PC-3 (cell line): ENCODE results near the gene CCNQ. TPM values are rescaled to one million over a fixed set of nuclear protein-coding genes. Genes with fewer than 3 reads are reported as not detected.

Experiments used
- ATAC-seq: fragments of 200-7000 bp; cut with Tn5 transposase; 2 replicates; pipeline ENCODE4 v1.9.1; 2020; ENCODE audit warnings: mild to moderate bottlenecking, moderate library complexity
- BruUV-seq: library from RNA; stranded (reverse); fragments of 400-500 nt; replicated peaks from 2 replicates; lab custom pipeline; 2021; lab: Mats Ljungman, UMichigan
- CTCF ChIA-PET: fragments of 300-600 bp; sonication (Branson Sonifier 250); formaldehyde crosslinking; loops from one replicate; lab custom pipeline; 2022; ENCODE audit warnings: antibody characterized with exemption; lab: Charles Lee
- POLR2A ChIA-PET: fragments of 300-600 bp; sonication (Branson Sonifier 250); formaldehyde crosslinking; loops from one replicate; lab custom pipeline; 2022; ENCODE audit warnings: antibody characterized with exemption; ENCODE audit not compliant: unreplicated experiment; lab: Charles Lee
- DNase-seq: peaks from one replicate; pipeline ENCODE4 v3.0.0-alpha.2; 2015
- H2AFZ ChIP-seq: fragments of 300-600 bp; sonication (generic); 2 replicates; pipeline ENCODE4 v1.6.0; 2016; ENCODE audit warnings: antibody characterized with exemption, low read length
- H3F3A ChIP-seq: fragments of 300-600 bp; sonication (generic); one replicate; pipeline ENCODE4 v1.6.0; 2017; ENCODE audit warnings: antibody characterized with exemption, low read length, control low read depth, mild to moderate bottlenecking; ENCODE audit not compliant: unreplicated experiment
- H3K27ac ChIP-seq: fragments of 300-600 bp; sonication (generic); 2 replicates; pipeline ENCODE4 v1.5.1; 2016; ENCODE audit warnings: mild to moderate bottlenecking, low read length
- H3K27me3 ChIP-seq: fragments of 300-600 bp; sonication (generic); 2 replicates; pipeline ENCODE4 v1.6.1; 2016; ENCODE audit warnings: low read length, mixed read lengths
- H3K36me3 ChIP-seq: fragments of 300-600 bp; sonication (generic); 2 replicates; pipeline ENCODE4 v1.6.1; 2016; ENCODE audit warnings: low read depth, mixed run types, low read length, mixed read lengths
- H3K4me1 ChIP-seq: fragments of 300-600 bp; sonication (generic); 2 replicates; pipeline ENCODE4 v1.5.1; 2016; ENCODE audit warnings: low read length; ENCODE audit not compliant: insufficient read depth
- H3K4me2 ChIP-seq: fragments of 300-600 bp; sonication (generic); 2 replicates; pipeline ENCODE4 v1.6.0; 2016; ENCODE audit warnings: low read length
- H3K4me3 ChIP-seq: fragments of 300-600 bp; sonication (generic); 2 replicates; pipeline ENCODE4 v1.5.1; 2016; ENCODE audit warnings: mild to moderate bottlenecking, low read length, mixed read lengths
- H3K79me2 ChIP-seq: fragments of 300-600 bp; sonication (generic); 2 replicates; pipeline ENCODE4 v1.6.1; 2017; ENCODE audit warnings: low read length, mixed read lengths
- H3K9ac ChIP-seq: fragments of 300-600 bp; sonication (generic); 2 replicates; pipeline ENCODE4 v1.6.0; 2016; ENCODE audit warnings: mild to moderate bottlenecking, low read length
- H3K9me2 ChIP-seq: fragments of 300-600 bp; sonication (generic); replicated peaks from 2 replicates; pipeline ENCODE4 v1.6.1; 2016; ENCODE audit warnings: mixed run types, low read length, mixed read lengths
- H3K9me3 ChIP-seq: fragments of 300-600 bp; sonication (generic); 2 replicates; pipeline ENCODE4 v1.6.1; 2016; ENCODE audit warnings: low read length, mixed read lengths
- H4K20me1 ChIP-seq: fragments of 300-600 bp; sonication (generic); 2 replicates; pipeline ENCODE4 v1.6.1; 2016; ENCODE audit warnings: low read length, mixed read lengths
- EZH2 ChIP-seq: fragments of 300-600 bp; sonication (generic); IDR thresholded peaks from one replicate; pipeline ENCODE4 v1.6.1; 2017; ENCODE audit warnings: antibody characterized with exemption, mild to moderate bottlenecking, low read length; ENCODE audit not compliant: unreplicated experiment
- EZH2phosphoT487 ChIP-seq: fragments of 300-600 bp; sonication (generic); IDR thresholded peaks from 2 replicates; pipeline ENCODE4 v1.6.1; 2018; ENCODE audit warnings: mild to moderate bottlenecking, antibody characterized with exemption, low read length, borderline replicate concordance
- intact Hi-C: fragments of 100-400 bp; cut with micrococcal nuclease; formaldehyde crosslinking; loops from 2 replicates; pipeline ENCODE4 v1.9.0; 2023
- total RNA-seq: library from RNA; depleted of rRNA; stranded (reverse); fragments of >200 nt; gene quantifications from 2 replicates; pipeline ENCODE4 v1.2.3, GENCODE V29; 2014
- TF ChIP-seq, protein P1 (sequence below): fragments of 300-600 bp; sonication (generic); conservative IDR thresholded peaks from 2 replicates; pipeline ENCODE4 v1.5.1; 2017; ENCODE audit warnings: antibody characterized with exemption, low read depth, mild to moderate bottlenecking, low read length

The CCNQ gene
- total RNA-seq, 1 experiment from 2014 or later, result 110 TPM

DNA sequence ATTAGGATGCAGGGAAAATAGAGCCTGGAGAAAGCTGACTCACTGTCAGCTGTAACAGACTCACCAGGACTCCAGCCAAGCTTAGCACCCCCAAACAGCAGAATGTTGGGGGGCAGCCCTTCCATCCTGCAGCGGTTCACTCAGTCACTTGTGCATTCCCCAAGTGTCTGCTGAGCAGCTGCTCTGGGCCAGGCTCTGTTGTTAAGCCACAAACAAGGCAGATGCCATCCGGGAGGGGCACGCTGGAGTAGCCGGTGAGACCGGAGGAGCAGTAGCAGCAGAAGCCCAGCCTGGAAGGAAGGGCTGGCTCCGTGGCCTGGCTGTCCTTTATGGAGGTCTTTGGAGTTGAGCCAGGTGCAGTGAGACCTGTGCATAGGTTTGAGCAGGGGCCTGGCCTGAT, 22.0 kb downstream of the CCNQ start:
- Histone ChIP-seq H3K4me3 (no peak overlapping the region), H3K9ac (no peak overlapping the region), H3F3A (no peaks in the 10 kb centered on the region), H3K9me3 (no peaks in the 10 kb centered on the region), H4K20me1 (no peaks in the 10 kb centered on the region), H3K27me3 (no peaks in the 10 kb centered on the region), H3K79me2 (no peaks in the 10 kb centered on the region), H3K4me1 (no peaks in the 10 kb centered on the region), H3K36me3 (no peaks in the 10 kb centered on the region), H3K9me2 (no peaks in the 10 kb centered on the region), H2AFZ (no peak overlapping the region), H3K4me2 (no peak overlapping the region), H3K27ac (no peak overlapping the region)
- no peak for TF ChIP-seq EZH2
- no peak for TF ChIP-seq EZH2phosphoT487
- TF ChIP-seq, protein P1, sequence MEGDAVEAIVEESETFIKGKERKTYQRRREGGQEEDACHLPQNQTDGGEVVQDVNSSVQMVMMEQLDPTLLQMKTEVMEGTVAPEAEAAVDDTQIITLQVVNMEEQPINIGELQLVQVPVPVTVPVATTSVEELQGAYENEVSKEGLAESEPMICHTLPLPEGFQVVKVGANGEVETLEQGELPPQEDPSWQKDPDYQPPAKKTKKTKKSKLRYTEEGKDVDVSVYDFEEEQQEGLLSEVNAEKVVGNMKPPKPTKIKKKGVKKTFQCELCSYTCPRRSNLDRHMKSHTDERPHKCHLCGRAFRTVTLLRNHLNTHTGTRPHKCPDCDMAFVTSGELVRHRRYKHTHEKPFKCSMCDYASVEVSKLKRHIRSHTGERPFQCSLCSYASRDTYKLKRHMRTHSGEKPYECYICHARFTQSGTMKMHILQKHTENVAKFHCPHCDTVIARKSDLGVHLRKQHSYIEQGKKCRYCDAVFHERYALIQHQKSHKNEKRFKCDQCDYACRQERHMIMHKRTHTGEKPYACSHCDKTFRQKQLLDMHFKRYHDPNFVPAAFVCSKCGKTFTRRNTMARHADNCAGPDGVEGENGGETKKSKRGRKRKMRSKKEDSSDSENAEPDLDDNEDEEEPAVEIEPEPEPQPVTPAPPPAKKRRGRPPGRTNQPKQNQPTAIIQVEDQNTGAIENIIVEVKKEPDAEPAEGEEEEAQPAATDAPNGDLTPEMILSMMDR, result no peak
- ATAC-seq, result no peak
- intact Hi-C loops, result no loop called here
- no TSS peak for BruUV-seq
- DNase-seq, result no peak
- ChIA-PET POLR2A (no interaction called here), CTCF (no interaction called here)

DNA sequence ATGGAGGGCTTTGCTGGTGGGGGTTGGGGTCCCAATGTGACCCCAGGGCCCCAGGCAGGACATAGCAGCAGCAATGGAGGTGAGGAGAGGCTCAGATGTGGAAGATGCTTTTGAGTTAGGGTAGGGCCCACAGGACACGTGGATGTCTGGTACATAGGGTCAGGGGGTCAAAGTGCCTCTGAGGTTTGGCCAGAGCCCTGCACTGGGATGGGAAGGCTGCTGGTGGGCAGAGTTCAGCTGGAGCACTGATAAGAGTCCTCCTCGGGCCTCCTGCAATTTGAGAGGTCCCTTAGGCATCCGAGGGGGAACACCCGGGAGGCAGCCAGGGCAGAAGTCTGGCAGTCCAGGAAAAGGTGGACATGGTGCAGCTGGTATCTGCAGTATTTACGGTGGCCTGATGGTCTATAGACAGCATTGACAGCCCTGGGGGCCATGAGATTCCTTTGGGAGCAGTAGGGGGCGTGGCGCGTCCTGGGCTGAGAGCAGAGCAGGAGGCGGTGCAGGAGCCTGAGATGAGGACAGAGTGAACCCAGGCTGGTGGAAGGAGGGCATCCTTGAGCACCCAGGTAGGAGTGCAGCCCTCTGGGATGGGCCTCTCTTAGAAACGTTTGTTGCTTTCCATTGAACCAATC, 22.6 kb downstream of the CCNQ start:
- Histone ChIP-seq H4K20me1 (no peaks in the 10 kb centered on the region), H3K4me2 (no peak overlapping the region), H3K36me3 (no peaks in the 10 kb centered on the region), H3K9ac (no peak overlapping the region), H3K27me3 (no peaks in the 10 kb centered on the region), H3K79me2 (no peaks in the 10 kb centered on the region), H3K4me1 (no peaks in the 10 kb centered on the region), H3K4me3 (no peak overlapping the region), H3K27ac (no peak overlapping the region), H2AFZ (no peak overlapping the region), H3K9me3 (no peaks in the 10 kb centered on the region), H3F3A (no peaks in the 10 kb centered on the region), H3K9me2 (no peaks in the 10 kb centered on the region)
- no peak for DNase-seq
- ChIA-PET POLR2A (no interaction called here), CTCF (no interaction called here)
- TF ChIP-seq, protein P1, result no peak
- no peak for TF ChIP-seq EZH2phosphoT487
- TF ChIP-seq EZH2, result no peak
- ATAC-seq, result no peak
- intact Hi-C loops, result no loop called here
- BruUV-seq, result no TSS peak

DNA sequence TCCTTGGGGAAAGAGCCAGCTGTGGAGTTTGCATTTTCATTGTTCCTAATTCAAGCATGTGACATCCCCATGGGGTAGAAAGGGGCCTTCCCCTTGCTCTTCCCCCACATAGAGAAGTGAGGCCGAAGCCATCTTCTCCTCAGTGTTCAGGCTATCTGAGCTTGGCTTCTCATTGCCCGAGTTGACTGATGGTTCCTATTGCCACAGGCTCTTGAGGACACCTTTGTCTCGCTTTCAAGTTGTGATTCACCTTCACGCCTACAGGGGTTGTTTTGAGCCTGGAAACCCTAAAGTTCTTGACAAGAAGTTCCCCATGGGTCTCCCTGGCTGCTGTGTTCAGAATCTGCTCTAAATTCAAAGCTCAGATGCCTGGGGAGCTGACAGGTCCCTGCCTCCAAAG, 25.0 kb downstream of the CCNQ start:
- no peaks in the 10 kb centered on the region for H3K79me2 ChIP-seq
- DNase-seq (peak; percentile 8), ATAC-seq (no peak)
- H3K4me3 ChIP-seq, result no peak overlapping the region
- TF ChIP-seq EZH2 (no peak), EZH2phosphoT487 (no peak)
- TF ChIP-seq, protein P1, result no peak
- no peaks in the 10 kb centered on the region for H3K36me3 ChIP-seq
- H4K20me1 ChIP-seq, result no peaks in the 10 kb centered on the region
- ChIA-PET CTCF (no interaction called here), POLR2A (no interaction called here)
- H3K9me2 ChIP-seq, result no peaks in the 10 kb centered on the region
- no peak overlapping the region for H2AFZ ChIP-seq
- no peaks in the 10 kb centered on the region for H3K4me1 ChIP-seq
- H3F3A ChIP-seq, result no peaks in the 10 kb centered on the region
- H3K27ac ChIP-seq, result no peak overlapping the region
- intact Hi-C loops, result no loop called here
- no TSS peak for BruUV-seq
- no peak overlapping the region for H3K4me2 ChIP-seq
- H3K9ac ChIP-seq, result no peak overlapping the region
- no peaks in the 10 kb centered on the region for H3K27me3 ChIP-seq
- H3K9me3 ChIP-seq, result no peaks in the 10 kb centered on the region
